Caco-2 (cell line): ENCODE measurements around the gene DRP2. TPM values are rescaled to one million over a fixed set of nuclear protein-coding genes. Genes with fewer than 3 reads are reported as not detected.

ENCODE experiments used
- Bru-seq: library from RNA; stranded (reverse); fragments of 400-500 nt; gene quantifications from one replicate; lab custom pipeline; 2021; lab: Mats Ljungman, UMichigan
- BruChase-seq, 2 experiments: library from RNA; stranded (reverse); fragments of 400-500 nt; gene quantifications; one replicate each; lab custom pipeline; 2021; lab: Mats Ljungman, UMichigan
- BruUV-seq: library from RNA; stranded (reverse); fragments of 400-500 nt; replicated peaks from 2 replicates; lab custom pipeline; 2021; lab: Mats Ljungman, UMichigan
- CTCF ChIA-PET: fragments of 300-600 bp; sonication (Branson Sonifier 250); formaldehyde crosslinking; loops from one replicate; lab custom pipeline; 2022; ENCODE audit warnings: antibody characterized with exemption; lab: Charles Lee
- POLR2A ChIA-PET: fragments of 300-600 bp; sonication (Branson Sonifier 250); formaldehyde crosslinking; loops from one replicate; lab custom pipeline; 2022; ENCODE audit warnings: antibody characterized with exemption; lab: Charles Lee
- DNase-seq, 2 experiments: peaks; one replicate each; pipeline versions ENCODE4 v3.0.0 to v3.0.0-alpha.2; 2020 to 2022
- H3K27me3 ChIP-seq: replicated peaks from 2 replicates; pipeline ENCODE4 v1.6.0; 2011; ENCODE audit warnings: low read length; ENCODE audit not compliant: control insufficient read depth, insufficient read depth
- H3K36me3 ChIP-seq: 2 replicates; pipeline ENCODE4 v1.5.1; 2011; ENCODE audit warnings: low read length; ENCODE audit not compliant: control insufficient read depth, insufficient read depth
- H3K4me1 ChIP-seq: fragments of 250-450 bp; sonication (Bioruptor Pico); 2 replicates; pipeline ENCODE4 v1.5.1; 2020; ENCODE audit warnings: mild to moderate bottlenecking
- H3K4me3 ChIP-seq: 2 replicates; pipeline ENCODE4 v1.5.1; 2011; ENCODE audit warnings: low read depth, mild to moderate bottlenecking, control low read depth, low read length
- H3K9me3 ChIP-seq: fragments of 250-450 bp; sonication (Bioruptor Pico); 2 replicates; pipeline ENCODE4 v1.5.1; 2020; ENCODE audit warnings: mild to moderate bottlenecking, moderate library complexity
- H3K27ac Mint-ChIP-seq: one replicate; pipeline ENCODE4 v1.8.0; 2022; ENCODE audit warnings: mixed read lengths; ENCODE audit not compliant: unreplicated experiment
- H3K27me3 Mint-ChIP-seq: one replicate; pipeline ENCODE4 v1.8.0; 2022; ENCODE audit warnings: mixed read lengths; ENCODE audit not compliant: insufficient read depth, unreplicated experiment
- H3K36me3 Mint-ChIP-seq: one replicate; pipeline ENCODE4 v1.8.0; 2022; ENCODE audit warnings: mild to moderate bottlenecking, mixed read lengths; ENCODE audit not compliant: insufficient read depth, unreplicated experiment
- H3K4me1 Mint-ChIP-seq: one replicate; pipeline ENCODE4 v1.8.0; 2022; ENCODE audit warnings: low read depth, mixed read lengths; ENCODE audit not compliant: unreplicated experiment
- H3K4me3 Mint-ChIP-seq: one replicate; pipeline ENCODE4 v1.8.0; 2022; ENCODE audit warnings: mild to moderate bottlenecking, moderate library complexity, mixed read lengths; ENCODE audit not compliant: unreplicated experiment
- H3K9me3 Mint-ChIP-seq: one replicate; pipeline ENCODE4 v1.8.0; 2022; ENCODE audit warnings: mixed read lengths; ENCODE audit not compliant: unreplicated experiment
- CTCF ChIP-seq, 2 experiments: fragments of 200-600 bp in 1 of 2; IDR thresholded peaks; 1 replicate in 1 of 2; 2 replicates in 1 of 2; pipeline versions ENCODE4 v1.5.1 to v1.8.0; 2011 to 2022; ENCODE audit warnings: antibody characterized with exemption in 1 of 2, control low read depth in 1 of 2, inconsistent platforms in 1 of 2, low read depth in 1 of 2, low read length in 1 of 2, mild to moderate bottlenecking in 1 of 2, moderate library complexity in 1 of 2; ENCODE audit not compliant: insufficient read depth in 1 of 2, severe bottlenecking in 1 of 2, unreplicated experiment in 1 of 2
- intact Hi-C: fragments of 100-400 bp; cut with micrococcal nuclease; formaldehyde crosslinking; loops from one replicate; pipeline ENCODE4 v1.10.0; 2022; ENCODE audit not compliant: unreplicated experiment
- long read RNA-seq: library from polyadenylated mRNA; stranded (forward); transcript quantifications from one replicate; pipeline ENCODE4 v2.0.0, GENCODE V29; 2022
- total RNA-seq: library from RNA; stranded (reverse); gene quantifications from 2 replicates; pipeline ENCODE4 v1.2.3, GENCODE V29; 2022

The DRP2 gene, protein sequence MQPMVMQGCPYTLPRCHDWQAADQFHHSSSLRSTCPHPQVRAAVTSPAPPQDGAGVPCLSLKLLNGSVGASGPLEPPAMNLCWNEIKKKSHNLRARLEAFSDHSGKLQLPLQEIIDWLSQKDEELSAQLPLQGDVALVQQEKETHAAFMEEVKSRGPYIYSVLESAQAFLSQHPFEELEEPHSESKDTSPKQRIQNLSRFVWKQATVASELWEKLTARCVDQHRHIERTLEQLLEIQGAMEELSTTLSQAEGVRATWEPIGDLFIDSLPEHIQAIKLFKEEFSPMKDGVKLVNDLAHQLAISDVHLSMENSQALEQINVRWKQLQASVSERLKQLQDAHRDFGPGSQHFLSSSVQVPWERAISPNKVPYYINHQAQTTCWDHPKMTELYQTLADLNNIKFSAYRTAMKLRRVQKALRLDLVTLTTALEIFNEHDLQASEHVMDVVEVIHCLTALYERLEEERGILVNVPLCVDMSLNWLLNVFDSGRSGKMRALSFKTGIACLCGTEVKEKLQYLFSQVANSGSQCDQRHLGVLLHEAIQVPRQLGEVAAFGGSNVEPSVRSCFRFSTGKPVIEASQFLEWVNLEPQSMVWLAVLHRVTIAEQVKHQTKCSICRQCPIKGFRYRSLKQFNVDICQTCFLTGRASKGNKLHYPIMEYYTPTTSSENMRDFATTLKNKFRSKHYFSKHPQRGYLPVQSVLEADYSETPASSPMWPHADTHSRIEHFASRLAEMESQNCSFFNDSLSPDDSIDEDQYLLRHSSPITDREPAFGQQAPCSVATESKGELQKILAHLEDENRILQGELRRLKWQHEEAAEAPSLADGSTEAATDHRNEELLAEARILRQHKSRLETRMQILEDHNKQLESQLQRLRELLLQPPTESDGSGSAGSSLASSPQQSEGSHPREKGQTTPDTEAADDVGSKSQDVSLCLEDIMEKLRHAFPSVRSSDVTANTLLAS
- total RNA-seq (0.09 and 0.14 TPM in 2 replicates), Bru-seq, nascent RNA (percentile 16 among the genes with signal in this experiment), BruChase-seq, experiment 1, labeled RNA remaining after a 2-hour chase (percentile 25 among the genes with signal in this experiment), BruChase-seq, experiment 2, labeled RNA remaining after a 6-hour chase (percentile 27 among the genes with signal in this experiment)
- long read RNA-seq, result 0 reads

DNA sequence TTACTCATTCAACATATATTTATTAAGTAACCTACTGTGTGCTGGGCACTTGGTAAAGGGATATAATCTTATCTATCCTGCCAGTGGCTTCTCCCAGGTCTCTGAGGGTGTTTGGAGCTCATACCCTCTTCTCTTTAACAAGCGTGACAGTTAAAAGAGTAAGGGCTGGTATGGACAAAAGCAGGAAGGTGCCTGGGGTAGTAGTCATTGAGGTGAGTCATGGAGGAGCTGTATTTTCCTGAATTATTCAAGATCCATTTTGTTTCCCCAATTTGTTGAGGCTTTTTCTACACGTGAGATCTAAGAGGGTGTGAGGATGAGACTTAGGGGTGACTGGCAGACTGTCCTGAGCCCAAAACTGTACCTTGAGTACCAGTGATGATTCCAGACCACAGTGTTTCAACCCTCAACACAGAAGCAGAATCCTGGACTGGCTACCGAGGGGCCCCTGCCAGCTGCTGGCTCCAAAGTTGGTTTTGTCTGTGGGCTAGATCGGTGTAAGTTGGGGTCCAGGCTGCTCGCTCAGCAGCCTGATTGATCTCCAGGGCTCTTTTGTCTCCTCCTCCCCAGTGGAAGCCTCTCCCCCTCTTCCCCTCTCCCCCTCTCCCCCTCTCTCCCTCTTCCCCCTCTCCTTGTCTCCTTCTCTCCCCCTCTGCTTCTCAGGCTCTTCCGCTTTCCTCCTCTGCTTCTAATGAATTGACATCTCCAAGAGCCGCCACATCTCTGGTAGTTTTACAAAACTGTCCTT is at the start of gene DRP2:
Gene DRP2, plus strand, starts transcription at position 671 of the 748 bp plus-strand sequence. CDS start 11,862 bp downstream, outside the sequence.
- H3K4me1 Mint-ChIP-seq, result peaks cover 6% of the 10 kb centered on the region
- CTCF ChIA-PET, result interaction anchor here (0.7 kb wide), 1 partner anchor 11 kb away, joined by 3 read pairs; no protein-coding TSS in a partner anchor
- TF ChIP-seq CTCF (IDR thresholded peaks at IDR 0.05; ENCODE audit: insufficient read depth in 1 of 2, low read depth in 1 of 2, low read length in 1 of 2, severe bottlenecking in 1 of 2, unreplicated experiment in 1 of 2), result no peak

GRCh38 chrX:101171883-101172400 is 47.6 kb upstream of the DRP2 start:
- CTCF ChIA-PET, result no interaction called here
- H3K27me3 Mint-ChIP-seq, result no peaks in the 10 kb centered on the region
- no peaks in the 10 kb centered on the region for H3K4me1 ChIP-seq
- no peaks in the 10 kb centered on the region for H3K9me3 Mint-ChIP-seq
- H3K9me3 ChIP-seq, result no peaks in the 10 kb centered on the region
- no peaks in the 10 kb centered on the region for H3K27me3 ChIP-seq
- H3K4me1 Mint-ChIP-seq, result no peaks in the 10 kb centered on the region
- no peak for DNase-seq
- no peak for TF ChIP-seq CTCF (IDR thresholded peaks at IDR 0.05; ENCODE audit: insufficient read depth in 1 of 2, low read depth in 1 of 2, low read length in 1 of 2, severe bottlenecking in 1 of 2, unreplicated experiment in 1 of 2)
- H3K36me3 ChIP-seq, result no peaks in the 10 kb centered on the region
- POLR2A ChIA-PET, result no interaction called here
- intact Hi-C loops, result no loop called here
- H3K4me3 ChIP-seq, result no peak overlapping the region
- no peak overlapping the region for H3K27ac Mint-ChIP-seq
- no peaks in the 10 kb centered on the region for H3K36me3 Mint-ChIP-seq
- no peak overlapping the region for H3K4me3 Mint-ChIP-seq
- BruUV-seq, result no TSS peak

More for the DNA sequence above, at the start of gene DRP2:
- H3K27me3 Mint-ChIP-seq, result no peaks in the 10 kb centered on the region
- H3K4me3 Mint-ChIP-seq, result no peak within 1 kb of the TSS
- no peak for DNase-seq
- no peak within 1 kb of the TSS for H3K27ac Mint-ChIP-seq
- POLR2A ChIA-PET, result no interaction called here
- no peak within 1 kb of the TSS for H3K4me3 ChIP-seq
- no peaks in the 10 kb centered on the region for H3K36me3 ChIP-seq
- no peaks in the 10 kb centered on the region for H3K9me3 Mint-ChIP-seq
- H3K27me3 ChIP-seq, result no peaks in the 10 kb centered on the region
- H3K36me3 Mint-ChIP-seq, result no peaks in the 10 kb centered on the region
- H3K4me1 ChIP-seq, result no peaks in the 10 kb centered on the region
- intact Hi-C loops, result no loop called here
- H3K9me3 ChIP-seq, result no peaks in the 10 kb centered on the region
- BruUV-seq, result no TSS peak
